K562 (cell line): ENCODE data around the gene GPR68. TPM values are rescaled to one million over a fixed set of nuclear protein-coding genes. Genes with fewer than 3 reads are reported as not detected.

Experiments
- ATAC-seq: fragments of 200-7000 bp; cut with Tn5 transposase; 3 replicates; pipeline ENCODE4 v1.9.1; 2020; ENCODE audit warnings: moderate library complexity
- BruUV-seq: library from RNA; stranded (reverse); fragments of 400-500 nt; replicated peaks from 2 replicates; lab custom pipeline; 2021; lab: Mats Ljungman, UMichigan
- CTCF ChIA-PET: fragments of 300-600 bp; formaldehyde crosslinking; extraction: SDS; loops from one replicate; lab custom pipeline; 2021; ENCODE audit warnings: low intra/inter-chr PET ratio; lab: Yijun Ruan, JAX
- POLR2A ChIA-PET: fragments of 300-600, 350-650 bp; sonication (Branson Sonifier 250); formaldehyde crosslinking; extraction: SDS; loops from one replicate; lab custom pipeline; 2021; ENCODE audit warnings: antibody characterized with exemption, inconsistent platforms; lab: Yijun Ruan, JAX
- DNase-seq, 4 experiments: peaks; one replicate each; pipeline versions ENCODE4 v3.0.0 to v3.0.0-alpha.2; 2011 to 2018; ENCODE audit warnings: low spot score in 3 of 4, mixed read lengths in 3 of 4; ENCODE audit errors: extremely low read depth in 1 of 4
- FAIRE-seq: peaks from 2 replicates; lab custom pipeline; 2011; peaks lifted over from hg19 to GRCh38; lab: Jason Lieb, UNC
- H2AFZ ChIP-seq: 2 replicates; pipeline ENCODE4 v1.6.0; 2011; ENCODE audit warnings: low read depth, low read length, control low read depth, inconsistent platforms
- H3K27ac ChIP-seq: fragments of 200-600 bp; 3 replicates; pipeline ENCODE4 v1.8.0; 2011; ENCODE audit warnings: low read depth, mild to moderate bottlenecking, control low read depth, inconsistent platforms, low read length, moderate library complexity, mixed read lengths; ENCODE audit errors: extremely low read depth
- H3K27me3 ChIP-seq, 2 experiments: fragments of 300-600 bp in 1 of 2; 2 replicates in 1 of 2; 3 replicates in 1 of 2; pipeline versions ENCODE4 v1.6.0 to v1.8.0; 2011; ENCODE audit warnings: inconsistent platforms in 2 of 2, low read length in 2 of 2, mild to moderate bottlenecking in 1 of 2, mixed read lengths in 1 of 2, moderate library complexity in 1 of 2; ENCODE audit not compliant: control insufficient read depth in 2 of 2, insufficient read depth in 2 of 2
- H3K36me3 ChIP-seq: fragments of 300-600 bp; 3 replicates; pipeline ENCODE4 v1.8.0; 2011; ENCODE audit warnings: mild to moderate bottlenecking, low read length, inconsistent platforms; ENCODE audit not compliant: control insufficient read depth, insufficient read depth
- H3K4me1 ChIP-seq, 2 experiments: fragments of 200-600 bp in 1 of 2; replicated peaks in 1 of 2; 2 replicates in 1 of 2; 3 replicates in 1 of 2; pipeline versions ENCODE4 v1.5.1 to v1.8.0; 2011; ENCODE audit warnings: inconsistent platforms in 2 of 2, low read length in 2 of 2, mild to moderate bottlenecking in 1 of 2, mixed read lengths in 1 of 2, moderate library complexity in 1 of 2; ENCODE audit not compliant: control insufficient read depth in 2 of 2, insufficient read depth in 2 of 2
- H3K4me2 ChIP-seq: 2 replicates; pipeline ENCODE4 v1.6.1; 2011; ENCODE audit warnings: low read length, control low read depth, inconsistent platforms, mixed read lengths; ENCODE audit not compliant: insufficient read depth
- H3K4me3 ChIP-seq: fragments of 200-600 bp; sonication (generic), shearing (Covaris generic); 2 replicates; pipeline ENCODE4 v1.5.1; 2016; ENCODE audit warnings: control low read depth, inconsistent platforms
- H3K79me2 ChIP-seq: fragments of 200-600 bp; 3 replicates; pipeline ENCODE4 v1.8.0; 2011; ENCODE audit warnings: low read length, inconsistent platforms; ENCODE audit not compliant: control insufficient read depth, insufficient read depth
- H3K9ac ChIP-seq, 2 experiments: 2 replicates each; pipeline versions ENCODE4 v1.6.0 to v1.6.1; 2011; ENCODE audit warnings: low read depth in 2 of 2, low read length in 2 of 2, control low read depth in 1 of 2, inconsistent platforms in 1 of 2, mild to moderate bottlenecking in 1 of 2, mixed read lengths in 1 of 2; ENCODE audit not compliant: insufficient read depth in 1 of 2
- H3K9me1 ChIP-seq: one replicate; pipeline ENCODE4 v1.6.0; 2011; ENCODE audit warnings: inconsistent platforms, mild to moderate bottlenecking, low read length, moderate library complexity; ENCODE audit not compliant: control insufficient read depth, insufficient read depth
- H3K9me3 ChIP-seq: replicated peaks from 2 replicates; pipeline ENCODE4 v1.5.1; 2011; ENCODE audit warnings: low read depth, low read length, inconsistent platforms; ENCODE audit not compliant: control insufficient read depth, insufficient read depth
- H4K20me1 ChIP-seq: replicated peaks from 2 replicates; pipeline ENCODE4 v1.6.1; 2011; ENCODE audit warnings: low read length, inconsistent platforms, mixed read lengths; ENCODE audit not compliant: control insufficient read depth, insufficient read depth
- BMI1 ChIP-seq: fragments of 150-350 bp; IDR thresholded peaks from 2 replicates; pipeline ENCODE4 v1.6.1; 2014; ENCODE audit warnings: low read length
- CBX2 ChIP-seq: fragments of 200-600 bp; sonication (generic); IDR thresholded peaks from one replicate; pipeline ENCODE4 v1.6.1; 2012; ENCODE audit warnings: mild to moderate bottlenecking, low read length, inconsistent platforms; ENCODE audit not compliant: insufficient read depth, poor library complexity, severe bottlenecking
- EHMT2 ChIP-seq: fragments of 450-650 bp; IDR thresholded peaks from 2 replicates; pipeline ENCODE4 v1.6.1; 2018; ENCODE audit warnings: antibody characterized with exemption
- RFX1 ChIP-seq: fragments of 450-650 bp; IDR thresholded peaks from 2 replicates; pipeline ENCODE4 v1.6.1; 2016; ENCODE audit warnings: mild to moderate bottlenecking, moderate library complexity
- RFX7 ChIP-seq: fragments of 250-450 bp; sonication (Bioruptor Pico); IDR thresholded peaks from 2 replicates; pipeline ENCODE4 v1.5.1; 2021; ENCODE audit warnings: mild to moderate bottlenecking
- SP1 ChIP-seq: sonication (generic); formaldehyde crosslinking; IDR thresholded peaks from 2 replicates; pipeline ENCODE4 v1.8.1; 2022; ENCODE audit warnings: mild to moderate bottlenecking, missing genetic modification reagents
- ZNF584 ChIP-seq: fragments of 200-800 bp; sonication (Bioruptor generic); IDR thresholded peaks from 2 replicates; pipeline ENCODE4 v1.6.1; 2016; ENCODE audit warnings: low read depth, mild to moderate bottlenecking, missing genetic modification characterization, missing compliant biosample characterization
- ZNF830 ChIP-seq: fragments of 250-450 bp; sonication (Bioruptor Pico); IDR thresholded peaks from 2 replicates; pipeline ENCODE4 v1.5.0; 2021; ENCODE audit warnings: mild to moderate bottlenecking
- WGBS: fragments of 100-300 bp; shearing (Covaris generic); methylation state at CpG from one replicate; pipeline ENCODE4 v1.1.6; 2016; ENCODE audit warnings: low coverage, mixed read lengths; ENCODE audit not compliant: insufficient coverage; ENCODE audit errors: missing lambda C conversion rate; 5-methylcytosine and 5-hydroxymethylcytosine counted together
- in situ Hi-C: fragments of 300-500 bp; cut with MboI; formaldehyde crosslinking; loops from 4 replicates; pipeline ENCODE4 v1.15.0; 2018; ENCODE audit warnings: inconsistent platforms, mixed read lengths
- intact Hi-C: fragments of 100-400 bp; cut with micrococcal nuclease; formaldehyde crosslinking; loops from 2 replicates; pipeline ENCODE4 v1.14.2; 2022
- polyA plus RNA-seq, 8 experiments: library from polyadenylated mRNA; depleted of rRNA in 4 of 8; stranded (reverse) in 5 of 8; unstranded in 3 of 8; fragments of >200 nt; fragmentation: Nextera tagmentation in 2 of 8; fragmentation: Illumina TruSeq in 1 of 8; extraction: Ambion mirVana in 2 of 8; extraction: Trizol in 1 of 8; gene quantifications; 2 replicates each; pipeline versions ENCODE4 v1.2.1 to v1.2.3, GENCODE V29; 2011 to 2014; ENCODE audit warnings: inconsistent platforms in 1 of 8, missing spikeins in 1 of 8
- total RNA-seq, 7 experiments: library from RNA; depleted of rRNA in 6 of 7; stranded (reverse); fragments of >200 nt in 6 of 7; fragmentation: Illumina TruSeq in 2 of 7; extraction: Trizol in 2 of 7; gene quantifications; 2 replicates each; pipeline versions ENCODE4 v1.2.1 to v1.2.3, GENCODE V29; 2011 to 2021; ENCODE audit warnings: low replicate concordance in 1 of 7
- TF ChIP-seq, protein P1 (sequence below): sonication (generic); formaldehyde crosslinking; IDR thresholded peaks from 2 replicates; pipeline ENCODE4 v1.8.1; 2023; ENCODE audit warnings: mild to moderate bottlenecking, missing genetic modification reagents
- TF ChIP-seq, protein P2 (sequence below), 3 experiments: IDR thresholded peaks in 2 of 3; conservative IDR thresholded peaks in 1 of 3; 2 replicates each; pipeline ENCODE4 v1.5.1; 2011 to 2012; ENCODE audit warnings: low read length in 3 of 3, mild to moderate bottlenecking in 3 of 3, control low read depth in 2 of 3, improper control_type of control experiment in 1 of 3, inconsistent platforms in 1 of 3, low read depth in 1 of 3, mixed read lengths in 1 of 3, moderate library complexity in 1 of 3; ENCODE audit not compliant: insufficient read depth in 2 of 3

The GPR68 gene
- total and polyA plus RNA-seq, 9 of the 15 experiments (the other 6 are each of a cell fraction or from before 2014, with no cell fraction given): 0.41 to 9.4 (median 3.7) TPM

DNA sequence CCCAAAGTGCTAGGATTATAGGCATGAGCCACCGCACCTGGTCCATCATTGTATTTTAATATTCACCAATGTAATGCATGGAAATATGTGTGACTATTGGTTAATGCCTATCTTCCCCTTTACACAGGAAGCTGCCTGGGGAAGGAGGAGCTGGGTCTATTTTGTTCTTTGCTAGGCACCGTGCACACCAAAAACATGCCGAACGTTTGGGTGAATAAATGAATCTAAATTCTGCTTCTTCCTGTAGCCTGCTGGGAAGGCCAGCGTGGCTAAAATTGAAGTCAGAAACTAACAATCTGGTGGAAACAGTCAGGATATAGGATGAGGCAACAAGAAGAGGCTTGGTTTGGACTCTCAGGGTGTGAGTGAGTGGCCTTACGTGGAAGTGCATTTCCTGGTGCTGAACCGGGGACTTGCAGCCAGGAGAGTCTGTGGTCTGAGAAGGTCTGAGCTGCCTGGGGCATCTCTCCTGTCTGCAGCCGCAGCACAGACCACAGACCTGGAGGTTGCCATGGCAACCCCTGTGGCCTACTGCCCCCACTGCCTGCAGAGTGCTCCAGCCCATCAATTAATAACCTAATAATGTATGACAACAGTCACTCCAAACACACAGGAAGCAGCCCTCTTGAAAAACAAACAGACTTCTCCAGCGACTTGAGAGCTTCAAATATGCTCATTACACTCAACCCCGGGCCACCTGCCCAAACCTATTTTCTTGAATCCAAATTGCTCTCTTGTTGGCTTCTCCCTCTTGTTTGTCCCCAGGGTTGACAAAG lies 5.5 kb upstream of the GPR68 start:
- TF ChIP-seq RFX1: peak; percentile 93
- TF ChIP-seq, protein P1, sequence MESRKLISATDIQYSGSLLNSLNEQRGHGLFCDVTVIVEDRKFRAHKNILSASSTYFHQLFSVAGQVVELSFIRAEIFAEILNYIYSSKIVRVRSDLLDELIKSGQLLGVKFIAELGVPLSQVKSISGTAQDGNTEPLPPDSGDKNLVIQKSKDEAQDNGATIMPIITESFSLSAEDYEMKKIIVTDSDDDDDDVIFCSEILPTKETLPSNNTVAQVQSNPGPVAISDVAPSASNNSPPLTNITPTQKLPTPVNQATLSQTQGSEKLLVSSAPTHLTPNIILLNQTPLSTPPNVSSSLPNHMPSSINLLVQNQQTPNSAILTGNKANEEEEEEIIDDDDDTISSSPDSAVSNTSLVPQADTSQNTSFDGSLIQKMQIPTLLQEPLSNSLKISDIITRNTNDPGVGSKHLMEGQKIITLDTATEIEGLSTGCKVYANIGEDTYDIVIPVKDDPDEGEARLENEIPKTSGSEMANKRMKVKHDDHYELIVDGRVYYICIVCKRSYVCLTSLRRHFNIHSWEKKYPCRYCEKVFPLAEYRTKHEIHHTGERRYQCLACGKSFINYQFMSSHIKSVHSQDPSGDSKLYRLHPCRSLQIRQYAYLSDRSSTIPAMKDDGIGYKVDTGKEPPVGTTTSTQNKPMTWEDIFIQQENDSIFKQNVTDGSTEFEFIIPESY: no peak
- peak; percentile 34; the same call in 1 of the 2 replicates for TF ChIP-seq BMI1
- TF ChIP-seq EHMT2: no peak
- TF ChIP-seq CBX2: no peak
- no peak for TF ChIP-seq ZNF830 (CRISPR knock-in tag)
- TF ChIP-seq, protein P2, sequence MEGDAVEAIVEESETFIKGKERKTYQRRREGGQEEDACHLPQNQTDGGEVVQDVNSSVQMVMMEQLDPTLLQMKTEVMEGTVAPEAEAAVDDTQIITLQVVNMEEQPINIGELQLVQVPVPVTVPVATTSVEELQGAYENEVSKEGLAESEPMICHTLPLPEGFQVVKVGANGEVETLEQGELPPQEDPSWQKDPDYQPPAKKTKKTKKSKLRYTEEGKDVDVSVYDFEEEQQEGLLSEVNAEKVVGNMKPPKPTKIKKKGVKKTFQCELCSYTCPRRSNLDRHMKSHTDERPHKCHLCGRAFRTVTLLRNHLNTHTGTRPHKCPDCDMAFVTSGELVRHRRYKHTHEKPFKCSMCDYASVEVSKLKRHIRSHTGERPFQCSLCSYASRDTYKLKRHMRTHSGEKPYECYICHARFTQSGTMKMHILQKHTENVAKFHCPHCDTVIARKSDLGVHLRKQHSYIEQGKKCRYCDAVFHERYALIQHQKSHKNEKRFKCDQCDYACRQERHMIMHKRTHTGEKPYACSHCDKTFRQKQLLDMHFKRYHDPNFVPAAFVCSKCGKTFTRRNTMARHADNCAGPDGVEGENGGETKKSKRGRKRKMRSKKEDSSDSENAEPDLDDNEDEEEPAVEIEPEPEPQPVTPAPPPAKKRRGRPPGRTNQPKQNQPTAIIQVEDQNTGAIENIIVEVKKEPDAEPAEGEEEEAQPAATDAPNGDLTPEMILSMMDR (IDR thresholded peaks at IDR 0.05 in 2 of 3, conservative IDR thresholded peaks at IDR 0.05 in 1 of 3; ENCODE audit: insufficient read depth in 2 of 3, low read depth in 1 of 3, low read length in 3 of 3): peak in 1 of 3 experiments; percentile 4; a peak in 1 of 6 replicates
- no peak for TF ChIP-seq ZNF584 (CRISPR knock-in tag)
- no peak for TF ChIP-seq RFX7 (CRISPR knock-in tag)
- no peak for TF ChIP-seq SP1 (CRISPR knock-in tag)
- no peak for FAIRE-seq
- Histone ChIP-seq H3K9me3 (no peaks in the 10 kb centered on the region), H3K4me2 (no peak overlapping the region), H3K27ac (no peak overlapping the region), H3K9ac (no peak overlapping the region), H3K4me1 (peaks cover 9 to 19% of the 10 kb centered on the region in 2 experiments; a peak in 4 of 5 replicates), H3K9me1 (no peaks in the 10 kb centered on the region), H3K4me3 (no peak overlapping the region), H3K36me3 (no peaks in the 10 kb centered on the region), H2AFZ (no peak overlapping the region), H3K79me2 (no peaks in the 10 kb centered on the region; the same call in 1 of the 3 replicates), H3K27me3 (no peaks in the 10 kb centered on the region), H4K20me1 (no peaks in the 10 kb centered on the region)
- DNase-seq: peak in 3 of 4 experiments; percentile 39 to 71 (median 62)
- CTCF ChIA-PET: no interaction called here
- in situ Hi-C loops: no loop called here
- no TSS peak for BruUV-seq
- 74% methylated on average over 9 of the region's 10 CpGs for WGBS
- intact Hi-C loops: no loop called here
- peak; percentile 11; the same call in 1 of the 3 replicates for ATAC-seq
- POLR2A ChIA-PET: interaction anchor here (0.6 to 0.7 kb wide), 4 partner anchors 9 to 1808 kb away, joined by 3 to 4 read pairs (median 3); no protein-coding TSS in a partner anchor
